Fibroblast of villous mesenchyme (primary cell): ENCODE measurements around the gene IVNS1ABP. TPM values are rescaled to one million over a fixed set of nuclear protein-coding genes. Genes with fewer than 3 reads are reported as not detected.
"Not testable (repeated sequence)": the region's sequence is repeated elsewhere in the genome, so short reads cannot be mapped to it uniquely, and the experiment has no call there.

Source experiments
- DNase-seq: peaks from one replicate; pipeline ENCODE4 v3.0.0-alpha.2; 2010; ENCODE audit warnings: low read depth
- H3K4me3 ChIP-seq: 2 replicates; pipeline ENCODE4 v1.5.1; 2011; ENCODE audit warnings: low read depth, mild to moderate bottlenecking, low read length
- CTCF ChIP-seq: IDR thresholded peaks from 2 replicates; pipeline ENCODE4 v1.5.1; 2012; ENCODE audit warnings: low read depth, mild to moderate bottlenecking, low read length; ENCODE audit not compliant: insufficient read depth
- total RNA-seq: library from RNA; depleted of rRNA; stranded (reverse); fragments of >200 nt; gene quantifications from 2 replicates; pipeline ENCODE4 v1.2.3, GENCODE V29; 2012

Gene IVNS1ABP
- 35.4 and 76.0 TPM in 2 replicates for total RNA-seq

- peak; percentile 91 for DNase-seq
- no peak for TF ChIP-seq CTCF
- H3K4me3 ChIP-seq, result peak within 1 kb of the TSS; percentile 88
These were observed at the start of gene IVNS1ABP for GRCh38 chr1:185317034-185317885. Gene IVNS1ABP, minus strand, starts transcription at chr1:185317243. Its CDS starts 7,750 bp downstream, at chr1:185309493.

GRCh38 chr1:185365951-185366350 is 48.9 kb upstream of the IVNS1ABP start:
- DNase-seq, result no peak
- no peak overlapping the region for H3K4me3 ChIP-seq
- TF ChIP-seq CTCF, result no peak

DNA sequence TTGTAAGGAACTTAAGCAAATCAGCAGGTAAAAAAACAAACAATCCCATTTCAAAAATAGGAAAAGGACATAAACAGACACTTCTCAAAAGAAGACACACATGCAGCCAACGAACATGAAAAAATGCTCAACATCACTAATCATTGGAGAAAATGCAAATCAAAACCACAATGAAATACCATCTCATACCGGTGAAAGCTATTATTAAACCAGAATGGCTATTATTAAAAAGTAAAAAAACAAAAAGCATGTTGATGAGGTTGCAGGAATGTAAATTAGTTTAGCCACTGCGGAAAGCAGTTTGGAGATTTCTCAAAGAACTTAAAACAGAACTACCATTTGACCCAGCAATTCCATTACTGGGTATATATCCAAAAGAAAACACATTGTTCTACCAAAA is 47.5 kb upstream of the IVNS1ABP start:
- DNase-seq, H3K4me3 ChIP-seq: not testable (repeated sequence)

DNA sequence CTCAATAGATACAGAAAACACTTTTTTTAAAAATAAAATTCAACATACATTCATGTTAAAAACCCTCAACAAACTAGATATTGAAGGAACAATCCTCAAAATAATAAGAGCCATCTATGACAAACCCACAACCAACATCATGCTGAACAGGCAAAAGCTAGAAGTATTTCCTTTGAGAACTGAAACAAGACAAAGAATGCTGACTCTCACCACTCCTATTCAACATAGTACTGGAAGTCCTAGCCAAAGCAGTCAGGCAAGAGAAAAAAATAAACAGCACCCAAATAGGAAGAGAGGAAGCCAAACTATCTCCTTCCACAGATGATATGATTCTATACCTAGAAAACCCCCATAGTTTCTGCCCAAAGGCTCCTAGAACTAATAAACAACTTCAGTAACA is 46.2 kb upstream of the IVNS1ABP start:
- no peak overlapping the region for H3K4me3 ChIP-seq
- no peak for DNase-seq
- no peak for TF ChIP-seq CTCF

DNA sequence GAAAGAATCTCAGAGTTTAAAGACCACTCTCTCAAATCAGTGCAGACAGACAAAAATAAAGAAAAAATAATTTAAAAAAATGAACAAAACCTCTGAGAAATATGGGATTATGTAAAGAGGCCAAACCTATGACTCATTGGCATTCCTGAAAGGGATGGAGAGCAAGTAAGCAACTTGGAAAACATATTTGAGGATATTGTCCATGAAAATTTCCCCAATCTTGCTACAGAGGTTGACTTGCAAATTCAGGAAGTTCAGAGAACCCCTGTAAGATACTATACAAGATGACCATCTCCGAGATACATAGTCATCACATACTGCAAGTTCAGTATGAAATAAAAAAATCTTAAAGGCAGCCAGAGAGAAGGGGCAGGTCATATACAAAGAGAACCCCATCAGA is 43.7 kb upstream of the IVNS1ABP start:
- DNase-seq, result no peak
- no peak overlapping the region for H3K4me3 ChIP-seq
- TF ChIP-seq CTCF, result no peak

GRCh38 chr1:185358957-185359356 is 41.9 kb upstream of the IVNS1ABP start:
- no peak for TF ChIP-seq CTCF
- no peak for DNase-seq
- no peak overlapping the region for H3K4me3 ChIP-seq

GRCh38 chr1:185355947-185356346 is 38.9 kb upstream of the IVNS1ABP start:
- no peak for TF ChIP-seq CTCF
- no peak for DNase-seq
- H3K4me3 ChIP-seq, result no peak overlapping the region
